HCEC 1CT (cell line): ENCODE measurements around the gene HOXB5.

Experiments
- DNase-seq: peaks from one replicate; pipeline ENCODE4 v3.0.0-alpha.2; 2017

The HOXB5 gene

DNA sequence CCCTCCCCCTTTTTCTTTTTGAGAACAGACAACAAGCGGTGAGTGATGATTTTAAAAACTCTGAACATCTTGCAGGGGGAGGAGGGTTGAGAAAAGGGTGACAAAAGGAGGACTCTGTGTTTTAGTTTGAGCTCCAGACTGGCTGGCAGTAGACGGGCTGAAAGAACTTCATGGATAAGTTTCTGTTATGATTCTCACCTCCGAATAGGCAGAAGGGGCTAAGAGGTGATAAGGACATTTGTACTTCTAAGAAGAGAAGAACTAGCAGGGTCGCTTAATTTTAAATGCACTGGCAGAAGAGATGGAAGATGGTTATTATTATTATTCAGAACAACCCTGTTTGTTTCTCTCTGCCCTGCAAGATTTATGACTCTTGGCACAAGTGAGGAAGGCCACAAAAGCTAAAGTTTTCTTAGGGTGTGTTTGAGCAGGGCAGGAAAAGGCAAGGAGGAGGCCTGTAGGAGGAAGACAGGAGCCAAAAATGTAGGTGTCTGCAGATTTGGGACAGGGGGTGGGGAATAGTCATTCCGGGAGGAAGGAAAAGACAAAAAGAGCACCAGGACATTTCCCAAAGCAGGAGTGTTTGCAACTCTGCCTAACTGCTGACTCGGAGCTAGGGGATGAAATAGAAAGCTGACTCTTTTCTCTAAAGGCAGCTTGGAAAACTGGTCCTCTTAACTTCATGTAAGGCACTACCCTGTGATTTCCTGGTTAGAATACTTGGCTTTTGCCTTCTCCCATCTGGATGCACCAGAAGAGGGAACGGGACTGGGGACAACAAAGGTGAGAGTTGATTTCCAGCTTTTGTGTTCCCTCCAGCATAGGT, 36.8 kb downstream of the HOXB5 start:
- DNase-seq, result no peak

DNA sequence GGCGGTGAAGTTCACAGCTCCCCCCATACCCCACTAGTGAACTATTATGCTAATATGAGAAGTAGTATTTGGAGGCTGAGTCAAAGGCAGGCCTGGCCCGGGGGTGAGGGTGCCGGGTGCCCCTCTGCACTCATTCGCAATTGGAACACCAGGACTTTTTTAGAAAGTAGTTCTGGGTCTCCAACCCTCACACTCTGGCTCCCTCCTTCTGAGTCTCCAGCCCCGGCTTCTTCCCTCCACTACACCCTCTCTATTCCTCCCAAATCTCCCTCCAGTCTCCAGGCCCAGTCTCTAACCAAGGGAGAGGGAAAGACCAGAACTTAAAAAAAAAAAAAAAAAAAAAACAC, 37.4 kb downstream of the HOXB5 start:
- DNase-seq, result no peak

DNA sequence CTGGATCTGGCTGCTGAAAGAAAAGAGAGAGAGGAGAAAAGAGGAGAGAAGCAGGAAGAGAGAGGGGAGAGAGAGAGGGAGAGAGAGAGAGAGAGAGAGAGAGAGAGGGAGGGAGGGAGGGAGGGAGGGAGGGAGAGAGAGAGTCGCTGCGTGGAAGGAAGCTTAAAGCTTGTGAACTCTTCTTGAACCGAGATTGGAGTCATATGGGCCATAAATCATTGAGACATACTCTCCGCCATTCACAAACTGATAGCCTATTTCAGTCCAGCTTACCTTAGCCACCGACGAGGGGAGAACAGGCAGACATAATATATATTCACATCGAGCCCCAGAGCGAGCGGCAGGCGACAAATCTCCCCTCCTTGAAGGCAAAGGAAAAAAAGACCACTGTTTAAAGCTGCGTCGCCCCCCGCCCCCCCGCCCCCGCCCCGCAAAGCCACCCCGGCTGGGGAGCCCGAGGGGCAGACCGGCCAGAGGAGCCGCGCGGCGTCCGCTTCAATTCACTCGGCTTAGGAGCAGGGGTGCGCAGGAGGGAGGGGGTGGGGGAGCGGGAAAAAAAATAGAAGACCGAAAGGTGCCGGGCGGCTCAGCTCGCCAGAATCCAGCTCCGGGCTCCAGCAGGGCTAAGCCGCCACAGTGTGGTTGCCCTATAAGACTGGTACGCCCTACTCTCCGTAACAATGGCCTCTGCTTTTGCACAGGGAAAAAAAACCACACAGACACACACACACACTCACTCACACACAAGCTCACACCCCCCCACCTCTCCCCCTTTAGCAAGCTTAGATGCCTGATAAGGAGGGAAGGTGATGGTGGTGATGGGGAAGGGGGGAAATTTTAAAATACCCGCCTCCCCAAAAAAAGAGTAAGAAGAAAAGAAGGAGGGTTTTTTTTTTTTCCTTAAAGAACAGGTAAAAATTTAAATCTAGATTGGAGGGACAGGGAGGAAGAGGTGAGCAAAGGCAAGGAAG, 38.0 kb downstream of the HOXB5 start:
- DNase-seq, result peak; percentile 94

DNA sequence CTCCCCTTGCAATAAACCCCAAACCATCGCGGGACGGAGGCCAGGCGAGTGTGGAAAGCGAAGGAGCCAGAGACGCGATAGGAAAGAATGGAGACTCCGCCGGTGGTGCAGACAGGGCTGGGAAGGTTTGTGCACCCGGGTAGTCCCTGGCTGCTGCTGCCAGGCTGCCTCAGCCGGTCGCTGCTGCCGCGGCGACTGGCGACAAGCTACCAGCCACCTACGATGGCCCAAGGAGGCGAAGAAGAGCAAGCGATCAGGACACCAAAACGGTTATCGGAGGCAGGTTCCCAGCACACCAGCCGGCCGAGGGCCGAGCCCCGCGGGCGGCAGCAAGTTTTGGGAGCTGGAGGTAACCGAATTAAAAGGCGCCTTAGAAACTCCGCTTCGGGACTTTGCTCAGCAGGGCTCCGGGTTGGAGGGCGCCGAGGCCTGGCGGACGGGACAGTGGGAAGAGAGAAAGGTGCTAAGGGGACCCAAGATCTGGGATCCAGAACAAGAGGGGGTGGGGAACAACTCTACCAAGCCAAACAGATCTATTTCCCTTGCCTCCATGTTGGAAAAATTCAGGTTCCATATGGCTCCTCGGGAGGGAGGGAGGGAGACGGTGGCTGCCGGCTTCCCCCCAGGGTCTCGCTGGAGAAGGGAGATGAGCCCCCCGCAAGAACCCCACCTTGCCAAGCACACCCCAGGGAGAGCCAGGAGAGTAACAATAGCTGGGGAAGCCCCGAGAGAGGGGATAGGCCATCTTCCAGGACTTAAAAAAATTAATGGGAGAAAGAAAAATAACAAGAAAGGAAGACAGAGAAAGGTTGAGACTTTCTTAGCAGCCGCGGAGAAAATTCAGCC, 38.9 kb downstream of the HOXB5 start:
- DNase-seq, result peak; percentile 26

DNA sequence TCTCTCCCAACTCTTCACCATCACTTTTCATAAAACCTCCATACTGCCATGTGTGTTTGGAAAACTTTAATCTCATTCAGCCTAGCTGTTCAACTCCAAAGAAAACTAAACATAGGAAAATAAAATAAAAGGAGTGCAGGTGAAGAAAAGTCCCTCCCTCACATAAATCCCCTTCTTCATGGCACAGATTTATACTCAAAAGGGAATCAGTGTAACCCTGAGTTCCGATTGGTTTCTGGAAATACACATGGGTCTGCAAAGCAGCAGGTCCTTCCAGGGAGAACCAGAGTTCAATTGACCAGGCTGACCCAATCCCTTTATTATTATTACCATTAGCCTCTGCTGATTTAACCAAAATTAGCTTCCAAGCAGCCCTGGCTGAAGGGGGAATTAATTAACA, 39.8 kb downstream of the HOXB5 start:
- DNase-seq, result no peak

DNA sequence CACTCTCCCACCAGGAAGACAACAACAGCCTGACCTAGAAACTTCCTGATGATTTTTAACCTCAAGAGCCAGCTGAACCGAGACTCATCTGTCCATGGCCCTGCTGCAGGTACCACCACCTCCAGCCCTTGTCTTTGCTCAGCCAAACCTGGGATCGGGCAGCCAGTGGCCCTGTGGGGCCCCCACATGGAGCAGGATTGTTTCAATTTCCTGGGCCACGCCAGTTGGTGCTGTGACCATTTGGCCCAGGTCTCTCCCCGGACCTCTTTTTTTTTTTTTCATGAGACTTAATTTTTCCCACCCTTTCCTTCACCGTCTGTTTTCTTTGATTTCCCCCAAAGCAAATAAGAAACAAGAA, 40.4 kb downstream of the HOXB5 start:
- no peak for DNase-seq

DNA sequence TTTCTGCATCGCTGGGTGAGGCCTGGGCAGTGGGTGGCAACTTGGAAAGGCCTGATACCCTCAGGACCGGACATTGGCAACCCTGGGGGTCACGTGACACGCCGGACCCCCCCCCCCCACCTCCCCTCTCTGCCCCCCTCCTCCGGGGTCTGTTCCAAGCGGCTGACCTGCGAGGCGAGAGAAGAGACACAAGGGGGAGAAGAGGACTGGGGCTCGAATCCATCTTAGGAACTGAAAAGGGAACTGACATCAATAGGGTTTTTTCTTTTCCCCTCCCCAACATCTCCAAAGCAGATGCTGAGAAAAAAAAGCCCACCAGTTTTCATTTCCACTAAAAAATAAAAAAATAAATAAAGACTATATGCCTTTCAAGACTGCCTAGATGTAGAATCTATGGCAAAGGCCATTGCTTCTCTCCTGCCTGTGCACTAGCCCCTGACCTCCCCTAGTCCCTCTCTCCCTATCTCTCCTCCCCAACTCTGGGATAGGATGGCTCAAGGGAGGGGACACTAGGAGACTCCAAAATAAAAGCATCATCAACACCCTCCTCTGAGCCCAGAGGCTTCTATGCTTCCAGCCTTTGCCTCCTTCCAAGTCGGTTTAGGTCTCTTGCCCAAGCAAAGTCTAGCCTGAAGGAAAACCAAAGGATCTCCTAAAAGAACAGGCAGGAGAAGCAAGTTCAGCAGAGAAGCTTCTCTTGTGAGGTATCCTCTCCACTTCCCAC, 41.0 kb downstream of the HOXB5 start:
- no peak for DNase-seq

DNA sequence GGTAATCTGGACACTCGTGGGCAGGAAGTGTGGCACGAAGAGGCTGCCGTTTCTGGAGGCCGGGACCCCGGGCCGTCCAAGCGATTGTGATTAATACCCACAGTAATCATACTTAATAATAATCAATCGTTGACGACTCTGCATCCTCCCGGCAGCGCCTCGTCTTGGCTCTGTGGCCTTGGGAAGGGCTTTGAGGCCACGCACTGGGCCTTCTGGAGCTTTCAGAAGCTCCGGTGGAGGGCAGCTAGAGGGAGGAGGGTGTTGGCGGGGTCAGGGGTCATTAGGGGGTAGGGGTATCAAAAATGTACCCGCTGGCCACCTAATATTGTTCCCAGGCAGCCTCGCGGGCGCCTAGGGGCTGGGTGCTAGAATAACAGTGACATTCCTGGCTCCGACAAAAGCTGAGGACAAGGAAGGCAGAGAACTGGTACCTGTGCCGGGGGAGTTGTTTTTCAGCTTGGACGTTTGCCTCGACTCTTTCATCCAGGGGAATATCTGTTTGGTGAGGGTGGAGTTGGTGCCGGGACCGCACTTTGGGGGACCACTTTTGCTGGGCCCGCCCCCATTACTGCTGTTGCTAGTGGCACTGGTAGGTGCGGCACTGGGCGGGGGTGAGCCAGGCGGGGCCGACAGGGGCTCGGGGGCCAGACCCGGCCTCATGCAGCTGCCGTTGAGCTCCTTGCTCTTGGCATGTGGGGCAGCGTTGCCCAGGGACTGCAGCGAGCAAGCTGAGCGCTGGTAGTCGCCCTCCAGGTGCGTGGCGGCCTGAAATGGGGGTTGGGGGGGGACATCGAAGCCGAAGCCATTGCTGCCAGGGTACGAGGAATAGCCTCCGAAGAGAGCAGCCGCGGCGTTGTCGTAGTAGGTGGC, 41.7 kb downstream of the HOXB5 start:
- no peak for DNase-seq

DNA sequence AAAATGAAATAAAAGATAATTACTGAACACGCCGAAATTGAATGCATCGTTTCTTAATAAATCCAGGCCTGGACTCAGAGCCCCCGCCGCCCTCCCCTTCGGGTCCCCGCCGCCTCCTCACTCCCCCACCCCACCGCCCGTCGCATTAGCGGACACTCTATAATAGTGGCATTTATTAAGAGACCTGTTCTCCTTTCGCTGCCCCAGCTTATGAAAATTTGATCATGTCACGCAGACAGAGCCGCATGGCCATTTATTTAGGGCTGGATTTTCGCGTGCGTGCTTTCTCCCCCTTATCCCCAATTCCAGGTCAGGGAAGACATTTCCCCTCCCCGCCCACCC, 42.4 kb downstream of the HOXB5 start:
- DNase-seq, result no peak

DNA sequence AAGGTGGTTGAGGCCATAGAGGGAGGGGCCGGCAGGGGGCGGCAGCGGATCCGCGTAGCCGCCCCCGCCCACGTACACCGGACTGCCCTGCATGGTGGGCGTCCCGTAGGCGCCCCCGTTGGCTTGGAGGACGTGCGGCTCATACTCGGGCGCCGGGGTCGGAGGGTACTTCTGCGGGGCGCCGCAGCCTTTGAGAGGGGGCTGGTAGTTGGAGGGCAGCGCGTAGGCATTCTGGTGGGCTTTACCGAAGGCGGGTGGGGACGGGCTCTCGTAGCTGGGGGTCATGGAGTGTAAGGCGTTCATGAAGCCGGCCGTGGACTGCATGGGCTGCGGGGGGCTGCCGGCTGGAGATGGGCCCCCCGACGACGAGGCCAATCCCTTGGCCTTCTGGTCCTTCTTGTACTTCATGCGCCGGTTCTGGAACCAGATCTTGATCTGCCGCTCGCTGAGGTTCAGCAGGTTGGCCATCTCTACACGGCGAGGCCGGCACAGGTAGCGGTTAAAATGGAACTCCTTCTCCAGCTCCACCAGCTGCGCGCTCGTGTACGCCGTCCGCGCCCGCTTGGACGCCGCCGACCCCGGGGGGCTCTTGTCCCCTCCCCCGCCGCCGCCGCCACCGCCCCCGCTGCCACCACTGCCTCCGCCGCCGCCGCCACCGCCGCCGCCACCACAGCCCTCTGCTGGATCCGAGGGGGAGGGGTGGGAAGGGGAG, 42.9 kb downstream of the HOXB5 start:
- DNase-seq, result no peak

DNA sequence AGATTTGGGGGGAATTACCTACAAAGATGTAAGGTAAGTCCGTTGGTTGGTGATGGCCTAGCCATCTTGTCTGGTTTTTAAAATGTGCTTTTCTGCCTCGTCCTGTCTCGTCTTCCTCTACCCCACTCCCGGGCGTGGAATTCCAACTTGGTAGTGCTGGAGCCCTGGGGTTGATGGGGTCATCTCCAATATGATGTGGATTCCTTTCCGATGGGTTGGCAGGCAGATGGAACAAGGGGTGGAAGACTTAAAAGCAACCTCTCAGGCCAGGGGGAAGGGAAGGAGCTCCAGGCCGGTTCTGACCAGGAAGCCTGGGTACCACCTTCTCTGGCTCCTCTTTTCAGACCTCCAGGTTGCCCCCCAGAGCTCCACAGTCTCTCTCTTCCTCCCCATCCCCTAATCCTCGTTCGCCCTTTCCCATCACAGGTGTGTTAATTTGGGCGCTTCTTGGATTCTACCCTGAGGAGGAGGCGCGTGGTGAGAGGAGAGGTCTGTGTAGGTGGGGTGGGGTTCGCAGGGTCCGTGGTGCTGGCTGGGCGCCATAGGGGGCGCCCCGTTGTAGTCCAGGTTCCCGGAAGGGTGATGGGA, 43.6 kb downstream of the HOXB5 start:
- DNase-seq, result peak; percentile 67

DNA sequence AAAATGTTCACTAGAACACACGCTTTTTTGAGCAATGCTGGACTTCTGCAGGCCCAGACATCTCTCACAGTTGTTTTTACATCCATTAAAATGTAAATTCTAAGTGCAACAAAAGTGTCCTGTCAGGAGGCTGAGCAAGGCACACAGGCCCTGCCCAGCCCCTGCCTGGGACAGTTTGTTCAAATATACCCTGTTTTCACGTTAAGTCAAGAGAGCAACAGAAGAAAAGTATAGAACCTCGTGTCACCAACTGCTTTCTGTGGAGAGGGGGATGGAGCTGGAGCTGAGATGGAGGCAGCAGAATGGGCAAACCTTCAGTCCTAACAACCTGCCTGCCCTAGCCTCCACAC, 44.3 kb downstream of the HOXB5 start:
- DNase-seq, result no peak

DNA sequence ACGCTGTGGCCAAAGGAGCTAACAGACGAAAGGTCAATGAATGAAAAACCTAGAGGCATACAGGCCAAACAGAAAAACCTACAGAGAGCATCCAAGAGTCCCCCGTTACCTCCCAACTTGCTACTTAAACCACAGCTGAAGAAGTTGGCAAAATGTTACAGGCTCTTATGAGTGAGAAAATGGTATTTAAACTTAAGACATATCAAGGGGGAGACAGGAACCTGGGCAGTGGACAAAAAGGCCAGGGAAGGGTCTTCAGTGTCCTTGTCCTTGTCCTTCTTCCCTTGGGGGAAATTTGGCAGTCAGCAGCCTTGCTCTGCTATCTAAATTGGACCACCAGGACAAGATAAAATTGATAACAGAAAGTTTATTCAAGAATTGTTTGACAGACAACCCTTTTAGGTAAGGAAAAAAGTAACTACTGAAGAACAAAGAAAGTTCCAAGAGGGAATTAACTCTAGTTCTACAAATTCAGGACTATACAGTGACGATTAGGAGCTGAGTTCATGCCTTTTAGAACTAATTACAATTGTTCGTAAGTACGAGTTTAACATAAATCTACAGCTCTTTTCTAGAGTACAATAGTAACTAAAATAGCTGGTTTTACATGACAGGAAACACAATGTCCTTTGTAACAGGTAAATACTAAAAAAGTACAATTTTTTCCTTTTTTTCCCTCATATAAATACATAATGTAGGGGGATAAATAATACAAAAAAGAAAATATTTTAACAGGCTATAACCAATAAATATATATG, 44.9 kb downstream of the HOXB5 start:
- no peak for DNase-seq

DNA sequence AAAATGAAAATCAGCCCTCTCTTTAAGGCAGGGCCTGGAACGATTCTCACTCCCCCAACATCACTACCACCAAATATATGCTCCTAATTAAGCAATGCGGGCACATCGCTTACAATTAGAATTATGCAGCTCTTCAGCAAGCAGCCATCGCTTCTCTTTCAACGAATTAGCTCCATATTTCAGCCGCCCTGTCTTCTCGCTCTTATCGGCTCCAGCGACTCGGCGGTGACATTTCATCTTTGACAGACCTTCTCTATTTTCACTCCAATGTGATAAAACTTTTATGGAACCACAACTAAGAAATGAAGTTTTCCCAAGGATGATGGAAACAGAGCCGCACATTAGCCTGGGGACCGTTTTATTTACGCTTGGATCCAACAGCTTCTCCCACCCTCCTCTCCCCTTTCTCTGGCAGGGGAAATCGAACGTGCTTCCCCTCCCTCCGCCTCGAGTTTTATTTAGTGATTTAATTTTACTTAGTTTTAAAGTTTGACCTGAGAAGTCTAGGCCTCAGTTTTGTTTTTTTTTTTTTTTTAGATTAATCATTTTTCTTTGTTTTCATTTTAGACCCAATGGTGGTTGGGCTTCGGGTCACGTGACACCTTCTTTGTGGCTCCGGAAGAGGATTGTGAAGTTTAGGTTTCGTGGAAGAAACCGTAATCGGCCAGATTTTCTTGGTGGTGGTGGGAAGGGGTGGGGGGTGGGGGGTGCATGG, 45.6 kb downstream of the HOXB5 start:
- peak; percentile 76 for DNase-seq

DNA sequence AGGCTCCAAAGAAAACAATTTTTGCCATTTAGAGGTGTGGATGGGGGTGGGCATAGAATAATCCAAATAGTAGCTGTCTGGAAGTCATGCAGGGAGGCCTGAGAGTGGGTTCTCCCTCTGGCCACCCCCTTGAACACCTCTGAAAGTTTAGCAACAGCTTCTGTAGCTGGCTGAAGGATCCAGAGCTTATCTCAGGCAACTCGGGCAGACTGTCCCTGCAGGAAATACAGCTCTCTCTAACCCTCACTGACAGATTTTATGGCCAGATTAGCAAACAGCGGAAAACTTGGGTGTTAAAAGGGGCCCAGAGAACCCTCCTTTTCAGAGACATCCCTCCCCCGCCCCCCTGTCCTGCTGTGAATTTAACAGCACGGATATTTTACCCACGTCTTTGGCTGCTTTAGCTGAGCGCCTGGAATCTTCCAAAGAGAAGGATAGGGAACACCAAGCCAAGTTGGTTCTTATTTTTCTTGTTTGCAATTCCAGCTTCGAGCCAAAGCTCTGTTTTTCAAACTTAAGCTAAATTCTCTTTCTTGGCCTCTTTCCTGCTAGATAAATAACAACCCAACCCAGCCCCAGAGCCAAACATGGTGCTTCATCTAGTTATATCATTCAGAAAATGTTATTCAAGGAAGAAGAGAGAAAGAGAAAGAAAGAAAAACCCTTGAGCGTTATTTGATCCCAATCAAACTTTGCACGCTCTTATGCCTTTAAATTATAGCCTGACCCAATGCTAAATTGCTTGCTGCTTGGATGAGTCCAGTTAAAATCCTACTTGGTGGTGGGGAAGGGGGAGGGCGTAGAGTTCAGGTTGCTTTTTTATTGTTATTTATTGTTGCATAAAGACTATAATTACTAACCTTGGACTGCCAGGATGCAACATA, 46.4 kb downstream of the HOXB5 start:
- peak; percentile 41 for DNase-seq

DNA sequence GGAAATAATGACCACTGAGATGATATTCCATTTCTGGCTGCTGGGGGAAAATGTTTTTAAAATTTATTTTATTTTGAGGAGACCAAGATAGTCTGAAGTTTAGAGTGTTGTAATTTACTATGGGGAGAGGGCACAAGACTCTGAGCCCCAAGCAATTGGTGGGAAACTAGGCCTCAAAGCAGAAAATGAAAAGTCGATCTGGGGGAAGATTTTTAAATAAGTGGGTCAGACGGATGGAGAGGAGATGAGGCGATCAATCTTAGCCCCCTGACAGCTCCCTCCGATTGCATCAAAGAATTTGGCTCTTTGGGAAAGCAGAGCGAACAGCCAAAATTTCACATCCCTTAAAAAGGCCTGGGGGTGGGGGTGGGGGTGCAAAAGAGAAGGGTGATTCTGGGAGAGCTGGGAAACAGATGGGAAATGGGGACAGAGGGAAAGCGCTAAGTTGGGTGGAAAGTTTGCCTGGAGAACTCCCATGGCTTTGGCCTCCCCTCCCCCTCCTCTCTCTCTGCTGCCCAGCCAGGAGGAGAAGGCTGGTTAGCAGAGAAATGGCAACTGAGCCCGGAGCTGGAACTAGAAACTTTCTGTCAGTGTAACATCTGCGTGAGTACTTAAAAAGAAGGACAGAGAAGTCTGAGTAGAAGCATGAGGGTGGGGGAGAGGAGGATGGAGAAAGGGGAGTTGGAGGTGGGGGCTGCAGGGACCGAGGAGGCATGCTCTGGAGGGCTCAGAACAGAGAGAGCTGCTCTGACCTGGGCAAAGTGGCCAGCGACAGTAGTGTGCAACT, 47.2 kb downstream of the HOXB5 start:
- DNase-seq, result peak; percentile 80

DNA sequence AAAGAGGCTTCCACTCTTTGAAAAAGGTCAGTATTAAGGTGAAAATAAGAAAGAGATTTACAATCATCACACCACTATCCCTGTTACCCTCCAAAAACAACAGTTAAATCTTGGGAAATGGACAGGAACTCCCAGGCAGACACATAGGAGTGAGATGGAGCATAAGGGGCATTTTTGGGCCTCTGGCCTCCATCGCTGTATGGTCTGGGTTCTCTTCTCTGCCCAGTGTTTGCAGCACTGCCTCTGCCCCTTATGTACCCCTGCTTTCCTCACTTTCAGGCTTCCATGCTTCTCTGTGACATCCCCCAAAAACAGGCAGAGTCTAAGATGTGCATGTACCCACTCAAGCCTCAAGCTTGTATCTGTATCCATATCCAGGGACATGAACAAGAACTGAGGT, 48.0 kb downstream of the HOXB5 start:
- DNase-seq, result no peak
